ENCODE results near the gene DCTN1. TPM values are rescaled to one million over a fixed set of nuclear protein-coding genes. Genes with fewer than 3 reads are reported as not detected.
A peak's percentile ranks its signal among the peaks of the same experiment; 100 is the strongest.

Gene DCTN1
- total RNA-seq, 4 donors from 2014 or later, result 48.2 to 140 (median 95.0) TPM

DNA sequence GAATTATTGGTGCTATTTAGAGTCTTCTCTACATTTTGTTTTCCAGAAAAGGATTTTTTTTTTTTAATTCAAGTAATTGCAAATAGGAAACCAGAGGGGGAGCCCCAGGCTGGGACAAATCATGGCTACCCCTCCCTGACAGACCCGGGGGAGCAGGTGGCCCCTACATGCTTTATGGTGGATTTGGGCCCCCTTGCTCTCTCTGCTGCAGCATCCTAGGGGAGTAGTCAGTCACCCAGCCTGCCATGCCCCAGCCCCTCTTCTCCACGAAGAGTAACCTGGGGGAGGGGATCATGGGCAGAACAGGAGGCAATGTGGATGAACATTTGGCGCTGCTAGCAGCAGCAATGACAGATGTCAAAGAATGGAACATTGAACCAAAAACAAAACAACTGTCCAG is 36.7 kb upstream of the DCTN1 start:
- Histone ChIP-seq H3K27ac (no peak overlapping the region), H3K4me3 (no peak overlapping the region), H3K9me3 (no peaks in the 10 kb centered on the region), H3K27me3 (no peaks in the 10 kb centered on the region), H3K4me1 (peaks cover 0 to 5% of the 10 kb centered on the region in 2 donors), H3K36me3 (no peaks in the 10 kb centered on the region)
- TF ChIP-seq, protein P1, sequence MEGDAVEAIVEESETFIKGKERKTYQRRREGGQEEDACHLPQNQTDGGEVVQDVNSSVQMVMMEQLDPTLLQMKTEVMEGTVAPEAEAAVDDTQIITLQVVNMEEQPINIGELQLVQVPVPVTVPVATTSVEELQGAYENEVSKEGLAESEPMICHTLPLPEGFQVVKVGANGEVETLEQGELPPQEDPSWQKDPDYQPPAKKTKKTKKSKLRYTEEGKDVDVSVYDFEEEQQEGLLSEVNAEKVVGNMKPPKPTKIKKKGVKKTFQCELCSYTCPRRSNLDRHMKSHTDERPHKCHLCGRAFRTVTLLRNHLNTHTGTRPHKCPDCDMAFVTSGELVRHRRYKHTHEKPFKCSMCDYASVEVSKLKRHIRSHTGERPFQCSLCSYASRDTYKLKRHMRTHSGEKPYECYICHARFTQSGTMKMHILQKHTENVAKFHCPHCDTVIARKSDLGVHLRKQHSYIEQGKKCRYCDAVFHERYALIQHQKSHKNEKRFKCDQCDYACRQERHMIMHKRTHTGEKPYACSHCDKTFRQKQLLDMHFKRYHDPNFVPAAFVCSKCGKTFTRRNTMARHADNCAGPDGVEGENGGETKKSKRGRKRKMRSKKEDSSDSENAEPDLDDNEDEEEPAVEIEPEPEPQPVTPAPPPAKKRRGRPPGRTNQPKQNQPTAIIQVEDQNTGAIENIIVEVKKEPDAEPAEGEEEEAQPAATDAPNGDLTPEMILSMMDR (IDR thresholded peaks at IDR 0.05), result no peak
- TF ChIP-seq POLR2A (IDR thresholded peaks at IDR 0.05), result no peak
- no peak for DNase-seq
- intact Hi-C loops (cut with DNase I; ENCODE audit: low total_unique reads), result no loop called here

DNA sequence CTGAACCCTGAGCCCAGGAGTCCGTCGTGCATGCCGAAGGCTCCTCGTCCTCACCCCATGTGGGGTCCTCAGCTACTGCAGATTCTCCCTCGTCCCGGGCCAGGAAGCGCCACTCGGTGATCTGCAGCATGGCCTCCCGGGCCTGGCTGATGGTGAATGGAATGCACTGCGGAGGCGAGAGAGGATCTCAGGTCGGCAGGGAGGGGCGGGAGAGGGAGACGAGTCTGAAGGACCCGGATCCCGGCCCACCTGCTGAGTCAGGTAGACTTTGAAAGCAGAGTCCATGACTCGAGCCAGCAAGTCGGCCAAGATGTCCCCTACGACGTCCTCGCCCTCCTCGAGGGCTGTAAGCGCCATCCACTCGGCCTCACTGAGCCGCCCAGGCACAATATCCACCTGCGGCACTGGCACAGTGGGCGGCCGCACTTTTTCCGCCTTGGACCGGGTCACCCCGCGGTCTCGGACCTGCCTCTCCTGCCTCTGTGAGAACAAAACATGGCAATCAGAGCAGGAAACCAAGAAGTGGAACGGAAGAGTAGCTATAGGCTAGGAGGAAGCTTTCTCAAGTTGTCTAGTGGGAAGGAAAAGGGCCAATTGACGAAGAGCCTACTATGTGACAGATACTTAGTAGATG is 35.8 kb upstream of the DCTN1 start:
- Histone ChIP-seq H3K4me3 (peak overlapping the region; percentile 48 to 65), H3K4me1 (peaks cover 0 to 5% of the 10 kb centered on the region in 2 donors), H3K27ac (peak overlapping the region; percentile 7 to 68), H3K36me3 (no peaks in the 10 kb centered on the region), H3K27me3 (no peaks in the 10 kb centered on the region), H3K9me3 (no peaks in the 10 kb centered on the region)
- DNase-seq, result no peak
- intact Hi-C loops (cut with DNase I; ENCODE audit: low total_unique reads), result no loop called here
- TF ChIP-seq, protein P1 (IDR thresholded peaks at IDR 0.05), result no peak

DNA sequence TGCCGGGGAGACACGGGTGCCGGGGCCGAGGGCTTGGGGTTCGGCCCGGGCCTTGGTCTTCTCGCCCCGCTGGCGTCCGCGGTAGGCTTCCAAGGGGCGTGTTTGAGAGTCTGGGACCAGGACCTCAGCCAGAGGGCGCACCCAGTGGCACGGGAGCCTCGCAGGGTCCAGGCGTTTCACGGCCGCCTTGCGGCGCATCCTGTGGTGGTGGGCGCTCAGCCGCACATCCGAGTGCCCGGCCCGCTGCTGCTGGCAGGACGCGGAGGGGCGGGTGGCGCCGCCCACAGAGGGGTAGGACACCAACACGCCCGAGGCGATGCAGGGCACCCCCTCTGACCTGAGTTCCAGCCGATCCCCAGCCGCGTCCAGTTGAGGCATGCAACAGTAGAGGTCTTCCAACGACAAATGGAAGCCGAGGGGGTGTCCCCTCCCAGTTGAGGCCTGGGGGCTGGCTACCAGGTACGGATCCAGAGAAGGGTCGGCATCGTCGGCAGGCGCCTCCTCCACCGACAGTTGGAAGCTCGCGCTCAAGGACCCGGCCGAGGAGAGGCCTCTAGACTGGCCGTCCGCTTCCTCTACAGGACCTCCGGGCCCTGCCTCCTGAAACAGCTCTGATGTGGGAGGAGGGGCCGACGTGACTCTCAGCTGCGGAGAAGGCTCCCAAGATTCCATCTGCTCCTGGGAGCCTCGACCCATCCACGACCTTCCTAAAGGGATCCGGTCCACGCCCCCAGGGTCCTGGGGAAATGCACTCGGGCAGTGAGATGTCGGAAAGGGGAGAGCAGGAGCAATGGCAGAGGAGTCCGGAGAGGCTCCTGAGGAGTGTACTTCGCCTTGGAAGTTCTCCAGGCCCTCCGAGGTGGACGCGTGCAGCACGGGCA is 35.0 kb upstream of the DCTN1 start:
- H3K27me3 ChIP-seq, result no peaks in the 10 kb centered on the region
- intact Hi-C loops (cut with DNase I; ENCODE audit: low total_unique reads), result no loop called here
- H3K4me1 ChIP-seq, result peaks cover 0 to 5% of the 10 kb centered on the region in 2 donors
- peak; percentile 62 to 67 for DNase-seq
- no peaks in the 10 kb centered on the region for H3K9me3 ChIP-seq
- peak overlapping the region; percentile 48 to 65 for H3K4me3 ChIP-seq
- TF ChIP-seq, protein P1 (IDR thresholded peaks at IDR 0.05), result peak in 3 of 4 experiments; percentile 45 to 56 (median 46)
- peak in 1 of 2 donors; percentile 14 for TF ChIP-seq POLR2A (IDR thresholded peaks at IDR 0.05)
- H3K36me3 ChIP-seq, result no peaks in the 10 kb centered on the region
- peak overlapping the region; percentile 68 to 69 for H3K27ac ChIP-seq

GRCh38 chr2:74414441-74414840 is 34.3 kb upstream of the DCTN1 start:
- no peaks in the 10 kb centered on the region for H3K9me3 ChIP-seq
- TF ChIP-seq, protein P1 (IDR thresholded peaks at IDR 0.05), result no peak
- no peak for TF ChIP-seq POLR2A (IDR thresholded peaks at IDR 0.05)
- peaks cover 0 to 5% of the 10 kb centered on the region in 2 donors for H3K4me1 ChIP-seq
- peak overlapping the region; percentile 68 to 69 for H3K27ac ChIP-seq
- peak in 1 of 2 donors; percentile 28 for DNase-seq
- no peaks in the 10 kb centered on the region for H3K27me3 ChIP-seq
- intact Hi-C loops (cut with DNase I; ENCODE audit: low total_unique reads), result no loop called here
- H3K36me3 ChIP-seq, result no peaks in the 10 kb centered on the region
- H3K4me3 ChIP-seq, result peak overlapping the region; percentile 48 to 65

All from uterus (tissue), 4 donors.